A549 (cell line): ENCODE measurements around the gene ARHGEF10L. TPM values are rescaled to one million over a fixed set of nuclear protein-coding genes. Genes with fewer than 3 reads are reported as not detected.
"Not testable (repeated sequence)": the region's sequence is repeated elsewhere in the genome, so short reads cannot be mapped to it uniquely, and the experiment has no call there.

Source experiments
- ATAC-seq, 2 experiments: fragments of 200-7000 bp in 1 of 2; fragments of >200 bp in 1 of 2; cut with Nextera tagmentation in 1 of 2; cut with Tn5 transposase in 1 of 2; 3 replicates each; pipeline versions ENCODE4 v1.8.0 to v1.9.1; 2018 to 2020; ENCODE audit warnings: mild to moderate bottlenecking in 1 of 2, moderate library complexity in 1 of 2
- CTCF ChIA-PET: fragments of 300-600 bp; sonication (Branson Sonifier 250); formaldehyde crosslinking; extraction: SDS; loops from one replicate; lab custom pipeline; 2021; ENCODE audit warnings: antibody characterized with exemption, inconsistent platforms; lab: Yijun Ruan, JAX
- POLR2A ChIA-PET: fragments of 350-600 bp; formaldehyde crosslinking; extraction: SDS; loops from one replicate; lab custom pipeline; 2021; ENCODE audit warnings: antibody characterized with exemption, inconsistent platforms; lab: Yijun Ruan, JAX
- DNase-seq, 2 experiments: peaks; one replicate each; pipeline versions ENCODE4 v3.0.0 to v3.0.0-alpha.2; 2011 to 2016; ENCODE audit warnings: low read depth in 1 of 2, low spot score in 1 of 2
- FAIRE-seq: peaks from 2 replicates; lab custom pipeline; 2011; peaks lifted over from hg19 to GRCh38; lab: Jason Lieb, UNC
- H3K27ac ChIP-seq, 2 experiments: fragments of >200 bp; sonication (Bioruptor Twin); formaldehyde crosslinking; 3 replicates each; pipeline ENCODE4 v1.5.1; 2016 to 2017
- H3K4me1 ChIP-seq: fragments of >200 bp; sonication (Bioruptor Twin); formaldehyde crosslinking; 3 replicates; pipeline ENCODE4 v1.6.1; 2016
- H3K4me2 ChIP-seq: fragments of >200 bp; sonication (Bioruptor Twin); formaldehyde crosslinking; 3 replicates; pipeline ENCODE4 v1.6.1; 2016
- H3K4me3 ChIP-seq: fragments of >200 bp; sonication (Bioruptor Twin); formaldehyde crosslinking; 3 replicates; pipeline ENCODE4 v1.5.1; 2016
- H3K9me3 ChIP-seq: fragments of >200 bp; sonication (Bioruptor Twin); formaldehyde crosslinking; 3 replicates; pipeline ENCODE4 v1.6.1; 2016
- BHLHE40 ChIP-seq: IDR thresholded peaks from 2 replicates; pipeline ENCODE4 v1.6.1; 2012; ENCODE audit warnings: low read depth, low read length, inconsistent platforms
- CHD4 ChIP-seq: fragments of 200-600 bp; sonication (generic); IDR thresholded peaks from 2 replicates; pipeline ENCODE4 v1.6.1; 2016; ENCODE audit warnings: antibody characterized with exemption, mild to moderate bottlenecking, borderline replicate concordance
- EHF ChIP-seq: fragments of 250-450 bp; sonication (Bioruptor Pico); IDR thresholded peaks from 2 replicates; pipeline ENCODE4 v1.5.0; 2020; ENCODE audit warnings: mild to moderate bottlenecking
- HDAC2 ChIP-seq: fragments of 200-600 bp; sonication (generic); IDR thresholded peaks from 2 replicates; pipeline ENCODE4 v1.6.1; 2016
- HOXB13 ChIP-seq: fragments of 250-450 bp; sonication (Bioruptor Pico); IDR thresholded peaks from 2 replicates; pipeline ENCODE4 v1.5.0; 2020; ENCODE audit warnings: low read depth, mild to moderate bottlenecking, moderate library complexity
- JUN ChIP-seq, 2 experiments: fragments of >200 bp; sonication (Bioruptor Twin); formaldehyde crosslinking; IDR thresholded peaks; 2 replicates in 1 of 2; 3 replicates in 1 of 2; pipeline ENCODE4 v1.6.1; 2016 to 2017
- KDM1A ChIP-seq: fragments of 200-600 bp; sonication (generic); IDR thresholded peaks from 2 replicates; pipeline ENCODE4 v1.6.1; 2016; ENCODE audit warnings: low read depth, mild to moderate bottlenecking
- MAZ ChIP-seq: fragments of 150-350 bp; IDR thresholded peaks from 2 replicates; pipeline ENCODE4 v1.6.1; 2014; ENCODE audit warnings: antibody characterized with exemption, low read depth, low read length, borderline replicate concordance
- MYC ChIP-seq: IDR thresholded peaks from 2 replicates; pipeline ENCODE4 v1.6.1; 2012; ENCODE audit warnings: mild to moderate bottlenecking, inconsistent platforms, low read length, improper control_type of control experiment, borderline replicate concordance
- PHF8 ChIP-seq: fragments of 200-600 bp; sonication (generic); IDR thresholded peaks from 2 replicates; pipeline ENCODE4 v1.6.1; 2016; ENCODE audit warnings: low read depth, mild to moderate bottlenecking, antibody characterized with exemption, moderate library complexity, borderline replicate concordance
- RARB ChIP-seq: fragments of 250-450 bp; sonication (Bioruptor Pico); IDR thresholded peaks from 2 replicates; pipeline ENCODE4 v1.8.0; 2021; ENCODE audit warnings: mild to moderate bottlenecking, moderate library complexity
- RCOR1 ChIP-seq: fragments of 150-350 bp; IDR thresholded peaks from 2 replicates; pipeline ENCODE4 v1.6.1; 2014; ENCODE audit warnings: antibody characterized with exemption, low read length, low read depth
- RFX5 ChIP-seq: fragments of 450-650 bp; IDR thresholded peaks from 2 replicates; pipeline ENCODE4 v1.7.1; 2014; ENCODE audit warnings: antibody characterized with exemption, mild to moderate bottlenecking, moderate library complexity
- SMC3 ChIP-seq: fragments of >200 bp; sonication (Bioruptor Twin); formaldehyde crosslinking; IDR thresholded peaks from 3 replicates; pipeline ENCODE4 v1.6.1; 2018; ENCODE audit warnings: inconsistent platforms
- TP53 ChIP-seq: fragments of 250-450 bp; sonication (Bioruptor Pico); IDR thresholded peaks from 2 replicates; pipeline ENCODE4 v1.5.0; 2021; ENCODE audit warnings: mild to moderate bottlenecking, moderate library complexity
- ZFP36 ChIP-seq: fragments of 450-650 bp; IDR thresholded peaks from 2 replicates; pipeline ENCODE4 v1.6.1; 2014; ENCODE audit warnings: borderline replicate concordance; ENCODE audit not compliant: partially characterized antibody
- ZNF302 ChIP-seq: fragments of 250-450 bp; sonication (Bioruptor Pico); IDR thresholded peaks from 2 replicates; pipeline ENCODE4 v1.9.0; 2021; ENCODE audit warnings: inconsistent platforms, mild to moderate bottlenecking, moderate library complexity
- WGBS: methylation state at CpG from one replicate; pipeline ENCODE4 v1.1.6; 2017; ENCODE audit errors: missing lambda C conversion rate; 5-methylcytosine and 5-hydroxymethylcytosine counted together
- polyA minus RNA-seq: library from RNA; depleted of rRNA, polyadenylated mRNA; stranded (reverse); fragments of >200 nt; gene quantifications from 2 replicates; pipeline ENCODE4 v1.2.3, GENCODE V29; 2011; rRNA and poly(A)+ RNA removed
- polyA plus RNA-seq, 4 experiments: library from polyadenylated mRNA; depleted of rRNA in 3 of 4; stranded (reverse); fragments of >200 nt; fragmentation: RNase III in 1 of 4; extraction: RNeasy Plus Mini Kit Qiagen cat#74134 plus additional on column Dnase treatment in 1 of 4; gene quantifications; 2 replicates in 3 of 4; 3 replicates in 1 of 4; pipeline ENCODE4 v1.2.3, GENCODE V29; 2011 to 2017
- TF ChIP-seq, protein P1 (sequence below): fragments of 450-650 bp; IDR thresholded peaks from 2 replicates; pipeline ENCODE4 v1.6.1; 2014; ENCODE audit warnings: antibody characterized with exemption

The ARHGEF10L gene, protein sequence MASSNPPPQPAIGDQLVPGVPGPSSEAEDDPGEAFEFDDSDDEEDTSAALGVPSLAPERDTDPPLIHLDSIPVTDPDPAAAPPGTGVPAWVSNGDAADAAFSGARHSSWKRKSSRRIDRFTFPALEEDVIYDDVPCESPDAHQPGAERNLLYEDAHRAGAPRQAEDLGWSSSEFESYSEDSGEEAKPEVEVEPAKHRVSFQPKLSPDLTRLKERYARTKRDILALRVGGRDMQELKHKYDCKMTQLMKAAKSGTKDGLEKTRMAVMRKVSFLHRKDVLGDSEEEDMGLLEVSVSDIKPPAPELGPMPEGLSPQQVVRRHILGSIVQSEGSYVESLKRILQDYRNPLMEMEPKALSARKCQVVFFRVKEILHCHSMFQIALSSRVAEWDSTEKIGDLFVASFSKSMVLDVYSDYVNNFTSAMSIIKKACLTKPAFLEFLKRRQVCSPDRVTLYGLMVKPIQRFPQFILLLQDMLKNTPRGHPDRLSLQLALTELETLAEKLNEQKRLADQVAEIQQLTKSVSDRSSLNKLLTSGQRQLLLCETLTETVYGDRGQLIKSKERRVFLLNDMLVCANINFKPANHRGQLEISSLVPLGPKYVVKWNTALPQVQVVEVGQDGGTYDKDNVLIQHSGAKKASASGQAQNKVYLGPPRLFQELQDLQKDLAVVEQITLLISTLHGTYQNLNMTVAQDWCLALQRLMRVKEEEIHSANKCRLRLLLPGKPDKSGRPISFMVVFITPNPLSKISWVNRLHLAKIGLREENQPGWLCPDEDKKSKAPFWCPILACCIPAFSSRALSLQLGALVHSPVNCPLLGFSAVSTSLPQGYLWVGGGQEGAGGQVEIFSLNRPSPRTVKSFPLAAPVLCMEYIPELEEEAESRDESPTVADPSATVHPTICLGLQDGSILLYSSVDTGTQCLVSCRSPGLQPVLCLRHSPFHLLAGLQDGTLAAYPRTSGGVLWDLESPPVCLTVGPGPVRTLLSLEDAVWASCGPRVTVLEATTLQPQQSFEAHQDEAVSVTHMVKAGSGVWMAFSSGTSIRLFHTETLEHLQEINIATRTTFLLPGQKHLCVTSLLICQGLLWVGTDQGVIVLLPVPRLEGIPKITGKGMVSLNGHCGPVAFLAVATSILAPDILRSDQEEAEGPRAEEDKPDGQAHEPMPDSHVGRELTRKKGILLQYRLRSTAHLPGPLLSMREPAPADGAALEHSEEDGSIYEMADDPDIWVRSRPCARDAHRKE (N-terminal part only)
- polyA plus RNA-seq (2011; rRNA removed) (3.5 and 4.1 TPM in 2 replicates), polyA plus RNA-seq (2017; fragmentation: RNase III; extraction: RNeasy Plus Mini Kit Qiagen cat#74134 plus additional on column Dnase treatment) (4.1 to 5.2 TPM (median 4.4 TPM) in 3 replicates), polyA minus RNA-seq (7.6 and 10.9 TPM in 2 replicates)
- polyA plus RNA-seq (2012; cell fraction: cytosol; rRNA removed) = 5.9 and 8.0 TPM in 2 replicates
- 15.0 and 18.0 TPM in 2 replicates for polyA plus RNA-seq (2012; cell fraction: nucleus; rRNA removed)

DNA sequence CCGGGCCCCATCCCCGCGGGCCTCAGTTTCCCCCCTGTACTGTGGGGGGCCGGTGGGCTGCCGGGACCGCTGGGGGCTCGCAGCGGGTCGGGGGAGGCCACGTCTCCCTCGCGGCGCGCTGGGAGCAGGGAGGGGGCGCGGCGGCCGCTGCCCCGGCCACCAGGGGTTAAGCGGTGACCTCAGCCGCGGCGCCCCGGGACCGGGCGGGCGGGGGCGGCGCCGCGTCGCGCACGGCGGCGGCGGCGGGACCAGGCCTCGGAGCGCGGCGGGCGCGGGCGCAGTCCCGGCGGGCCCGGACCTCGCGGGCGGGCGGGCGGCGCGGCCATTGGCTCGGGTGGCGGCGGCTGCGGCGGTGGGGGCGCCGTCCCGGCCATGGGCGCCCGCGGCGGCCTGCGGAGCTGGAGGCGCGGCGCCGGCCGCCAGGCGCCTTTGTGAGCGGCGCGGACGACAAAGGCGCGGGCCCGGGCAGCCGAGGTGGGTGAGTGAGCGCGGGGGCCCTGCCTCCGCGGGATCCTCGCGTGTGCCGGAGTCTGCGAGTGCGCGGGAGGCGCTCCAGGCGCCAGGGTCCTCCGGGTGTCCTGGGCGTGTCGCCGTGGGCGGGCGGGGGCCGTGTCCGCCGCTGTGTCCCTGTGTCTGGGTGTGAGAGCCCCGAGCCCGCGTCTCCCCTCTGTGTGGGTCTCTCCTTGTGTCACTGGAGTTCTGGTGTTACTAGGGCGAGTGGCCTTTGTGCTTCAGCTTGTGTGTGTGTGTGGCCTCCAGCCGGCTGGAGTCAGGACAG, at the start of gene ARHGEF10L:
Gene ARHGEF10L, plus strand, starts transcription at position 222 of the 778 bp plus-strand sequence. CDS start 40,898 bp downstream, outside the sequence.
- peak within 1 kb of the TSS; percentile 91 to 99 for H3K27ac ChIP-seq
- no peak for FAIRE-seq
- ChIA-PET POLR2A (interaction anchor here (1.6 kb wide), 1 partner anchor 14 kb away, joined by 4 read pairs; no protein-coding TSS in a partner anchor), CTCF (interaction anchor here (1.1 to 1.4 kb wide), 3 partner anchors 12 to 19 kb away, joined by 3 to 4 read pairs (median 3); no protein-coding TSS in a partner anchor)
- ATAC-seq = peak; percentile 56 to 65
- peaks cover 11% of the 10 kb centered on the region; the same call in 2 of the 3 replicates for H3K4me1 ChIP-seq
- no peaks in the 10 kb centered on the region for H3K9me3 ChIP-seq
- TF ChIP-seq PHF8 (peak; percentile 56; the same call in 1 of the 2 replicates), JUN (IDR thresholded peaks at IDR 0.05) (peak in 1 of 2 experiments; percentile 27; a peak in 1 of 5 replicates)
- TF ChIP-seq, protein P1, sequence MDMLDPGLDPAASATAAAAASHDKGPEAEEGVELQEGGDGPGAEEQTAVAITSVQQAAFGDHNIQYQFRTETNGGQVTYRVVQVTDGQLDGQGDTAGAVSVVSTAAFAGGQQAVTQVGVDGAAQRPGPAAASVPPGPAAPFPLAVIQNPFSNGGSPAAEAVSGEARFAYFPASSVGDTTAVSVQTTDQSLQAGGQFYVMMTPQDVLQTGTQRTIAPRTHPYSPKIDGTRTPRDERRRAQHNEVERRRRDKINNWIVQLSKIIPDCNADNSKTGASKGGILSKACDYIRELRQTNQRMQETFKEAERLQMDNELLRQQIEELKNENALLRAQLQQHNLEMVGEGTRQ = no peak
- H3K4me3 ChIP-seq = peak within 1 kb of the TSS; percentile 92
- DNase-seq = no peak
- H3K4me2 ChIP-seq = peak within 1 kb of the TSS; percentile 99
- 2% methylated on average over 8 of the region's 108 CpGs for WGBS

- FAIRE-seq, POLR2A ChIA-PET, H3K27ac ChIP-seq, ATAC-seq, H3K4me2 ChIP-seq, DNase-seq, H3K4me1 ChIP-seq, H3K4me3 ChIP-seq, H3K9me3 ChIP-seq: not testable (repeated sequence)
- 89% methylated on average over 14 of the region's 16 CpGs for WGBS
- CTCF ChIA-PET = interaction anchor here (1.4 kb wide), 2 partner anchors 120 to 1092 kb away, joined by 3 to 4 read pairs; no protein-coding TSS in a partner anchor
Measured at GRCh38 chr1:17489768-17490417, 49.6 kb upstream of the ARHGEF10L start.

GRCh38 chr1:17490667-17491066, 48.8 kb upstream of the ARHGEF10L start:
- H3K27ac ChIP-seq, H3K4me2 ChIP-seq, H3K9me3 ChIP-seq, DNase-seq, ATAC-seq, POLR2A ChIA-PET, FAIRE-seq, H3K4me3 ChIP-seq, H3K4me1 ChIP-seq: not testable (repeated sequence)
- CTCF ChIA-PET = interaction anchor here (1.3 to 1.4 kb wide), 3 partner anchors 16 to 1091 kb away, joined by 3 to 4 read pairs (median 3); no protein-coding TSS in a partner anchor
- WGBS = 73% methylated on average over 6 of the region's 6 CpGs

- DNase-seq (peak; percentile 78 to 81), FAIRE-seq (no peak), ATAC-seq (peak; percentile 98 to 99)
- ChIA-PET POLR2A (no interaction called here), CTCF (interaction anchor here (0.6 to 5.6 kb wide), 33 partner anchors 8 to 908 kb away, joined by 3 to 63 read pairs (median 4); no protein-coding TSS in a partner anchor)
- H3K9me3 ChIP-seq = no peaks in the 10 kb centered on the region
- WGBS = 24% methylated on average over 3 of the region's 5 CpGs
- H3K4me1 ChIP-seq = peaks cover 14% of the 10 kb centered on the region; the same call in 2 of the 3 replicates
- H3K4me3 ChIP-seq = no peak overlapping the region
- no peak overlapping the region for H3K27ac ChIP-seq
- H3K4me2 ChIP-seq = no peak overlapping the region
- TF ChIP-seq RFX5 (no peak), BHLHE40 (no peak), MYC (no peak), RCOR1 (no peak), ZFP36 (peak; percentile 99), MAZ (no peak), KDM1A (no peak), HOXB13 (CRISPR knock-in tag) (no peak), ZNF302 (no peak), RARB (CRISPR knock-in tag) (no peak), HDAC2 (no peak), TP53 (no peak), SMC3 (peak; percentile 81), JUN (IDR thresholded peaks at IDR 0.05) (no peak), EHF (CRISPR knock-in tag) (no peak), CHD4 (no peak)
- TF ChIP-seq, protein P1 = no peak
Measured at GRCh38 chr1:17494114-17494729, 45.3 kb upstream of the ARHGEF10L start.
